ENCODE measurements around the gene DNAH11.

DNAH11 gene

GRCh38 chr7:21746949-21747348 is 204.1 kb downstream of the DNAH11 start:
- TF ChIP-seq CTCF (IDR thresholded peaks at IDR 0.05): no peak

DNA sequence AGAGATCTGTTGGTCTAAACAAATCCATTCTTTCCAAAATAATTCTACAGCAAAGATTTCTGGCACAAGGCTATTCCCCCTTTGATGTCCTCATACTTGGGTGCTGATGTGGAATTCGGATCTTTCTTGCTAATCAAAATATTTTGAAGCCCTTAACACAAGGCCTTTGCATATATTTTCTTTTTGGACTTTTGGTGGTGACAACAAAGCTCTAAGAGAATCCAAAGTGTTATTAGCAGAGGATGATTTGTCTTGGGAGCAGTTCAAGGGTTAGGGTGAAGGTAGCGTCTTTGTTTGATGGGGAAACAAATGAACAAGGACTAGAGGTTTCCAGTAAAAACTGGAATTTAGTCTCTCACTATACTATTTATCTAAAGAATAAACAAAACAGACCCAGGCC is 205.0 kb downstream of the DNAH11 start:
- TF ChIP-seq CTCF (IDR thresholded peaks at IDR 0.05): no peak

DNA sequence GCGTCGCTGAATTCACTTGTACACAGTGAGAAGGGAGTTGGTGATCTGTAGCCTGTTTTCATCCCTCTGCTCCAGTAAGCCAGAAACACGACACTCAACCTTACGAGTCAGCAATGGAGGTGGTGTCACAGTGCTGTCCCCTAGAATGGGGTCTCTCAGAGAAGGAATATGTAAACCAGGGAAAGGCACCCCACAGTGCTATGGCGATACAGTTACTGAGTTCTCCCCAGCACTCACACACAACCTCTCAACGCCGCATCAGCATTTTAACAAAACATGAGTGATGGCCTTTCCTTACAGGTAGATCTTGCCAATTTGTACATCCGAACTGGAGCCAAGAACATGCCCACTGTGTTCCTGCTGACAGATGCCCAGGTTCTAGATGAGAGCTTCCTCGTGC is 206.5 kb downstream of the DNAH11 start:
- no peak for TF ChIP-seq CTCF (IDR thresholded peaks at IDR 0.05)

DNA sequence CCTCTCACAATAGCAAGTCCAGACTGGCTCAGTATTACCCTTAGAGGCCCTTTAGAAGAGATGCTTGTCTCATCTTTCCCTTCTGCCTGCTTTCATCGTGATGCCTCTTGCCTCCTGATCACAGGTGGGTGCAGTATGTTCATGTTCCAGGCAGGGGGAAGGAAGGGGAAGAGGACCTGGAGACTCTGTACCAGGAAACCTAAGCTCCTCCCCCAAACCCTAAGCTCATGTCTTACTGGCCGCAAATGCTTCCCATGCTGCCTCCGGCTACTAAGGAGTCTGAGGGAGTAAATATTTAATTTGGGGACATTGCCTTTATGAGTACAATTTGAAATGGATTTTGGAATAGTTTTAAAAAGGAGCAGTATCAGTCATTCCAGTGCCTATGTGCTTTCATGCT is 210.2 kb downstream of the DNAH11 start:
- no peak for TF ChIP-seq CTCF (IDR thresholded peaks at IDR 0.05)

GRCh38 chr7:21754963-21755362 is 212.1 kb downstream of the DNAH11 start:
- TF ChIP-seq CTCF (IDR thresholded peaks at IDR 0.05): no peak

- no peak for TF ChIP-seq CTCF (IDR thresholded peaks at IDR 0.05)
These were observed 214.9 kb downstream of the DNAH11 start for GRCh38 chr7:21757537-21758282.

GRCh38 chr7:21758286-21758685 is 215.4 kb downstream of the DNAH11 start:
- TF ChIP-seq CTCF (IDR thresholded peaks at IDR 0.05): no peak

DNA sequence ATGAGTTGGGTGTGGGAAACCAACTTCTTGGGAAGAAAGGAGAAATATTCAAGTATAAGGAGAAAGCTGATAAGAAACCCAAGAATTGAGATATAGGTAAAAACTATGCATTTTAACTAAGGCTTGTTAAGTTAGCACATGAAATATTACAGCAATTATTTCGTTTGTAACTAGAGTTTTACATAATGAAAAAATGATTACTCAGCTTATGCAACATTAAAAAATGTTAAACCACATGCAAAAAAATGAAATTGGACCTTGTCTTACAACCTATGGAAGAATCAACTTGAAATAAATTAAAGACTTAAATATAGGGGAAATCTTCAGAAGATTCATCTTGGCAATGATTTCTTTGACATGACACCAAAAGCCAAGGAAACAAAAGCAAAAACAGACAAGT is 219.6 kb downstream of the DNAH11 start:
- TF ChIP-seq CTCF (IDR thresholded peaks at IDR 0.05): no peak

All from LNCAP (cell line).